Uterus (tissue), 2 donors: Measurements from ENCODE around the gene XRN1.

Experiments used
- POLR2A ChIP-seq, 2 donors: fragments of 450-650 bp; IDR thresholded peaks; one replicate each; pipeline ENCODE4 v1.6.1; 2016; ENCODE audit warnings: antibody characterized with exemption in 2 of 2, mild to moderate bottlenecking in 1 of 2, moderate library complexity in 1 of 2
- TF ChIP-seq, protein P1 (sequence below), 4 experiments: fragments of 200-600 bp in 2 of 4; fragments of 450-650 bp in 2 of 4; sonication (generic) in 2 of 4; IDR thresholded peaks; one replicate each; pipeline ENCODE4 v1.5.1; 2016 to 2019; ENCODE audit warnings: antibody characterized with exemption in 4 of 4, mild to moderate bottlenecking in 2 of 4, moderate library complexity in 1 of 4

DNA sequence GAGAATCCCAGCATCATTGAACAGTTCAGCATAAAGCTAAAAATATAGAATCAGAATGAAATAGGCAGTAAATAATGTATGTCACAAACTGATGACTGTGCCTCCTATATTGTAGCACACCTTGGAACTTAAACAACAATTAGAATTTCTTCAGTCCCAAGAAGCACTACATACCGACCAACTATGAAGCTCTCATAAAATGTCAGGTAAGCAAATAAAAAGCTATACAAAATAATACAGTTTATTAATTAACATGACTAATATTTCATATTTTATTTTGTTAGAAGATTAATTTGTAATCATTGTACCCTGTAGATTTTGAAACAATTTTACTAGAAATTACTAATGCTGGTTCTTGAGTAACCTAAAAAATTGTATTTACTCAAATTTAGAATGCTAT lies 137.4 kb downstream of the XRN1 start:
- TF ChIP-seq, protein P1, sequence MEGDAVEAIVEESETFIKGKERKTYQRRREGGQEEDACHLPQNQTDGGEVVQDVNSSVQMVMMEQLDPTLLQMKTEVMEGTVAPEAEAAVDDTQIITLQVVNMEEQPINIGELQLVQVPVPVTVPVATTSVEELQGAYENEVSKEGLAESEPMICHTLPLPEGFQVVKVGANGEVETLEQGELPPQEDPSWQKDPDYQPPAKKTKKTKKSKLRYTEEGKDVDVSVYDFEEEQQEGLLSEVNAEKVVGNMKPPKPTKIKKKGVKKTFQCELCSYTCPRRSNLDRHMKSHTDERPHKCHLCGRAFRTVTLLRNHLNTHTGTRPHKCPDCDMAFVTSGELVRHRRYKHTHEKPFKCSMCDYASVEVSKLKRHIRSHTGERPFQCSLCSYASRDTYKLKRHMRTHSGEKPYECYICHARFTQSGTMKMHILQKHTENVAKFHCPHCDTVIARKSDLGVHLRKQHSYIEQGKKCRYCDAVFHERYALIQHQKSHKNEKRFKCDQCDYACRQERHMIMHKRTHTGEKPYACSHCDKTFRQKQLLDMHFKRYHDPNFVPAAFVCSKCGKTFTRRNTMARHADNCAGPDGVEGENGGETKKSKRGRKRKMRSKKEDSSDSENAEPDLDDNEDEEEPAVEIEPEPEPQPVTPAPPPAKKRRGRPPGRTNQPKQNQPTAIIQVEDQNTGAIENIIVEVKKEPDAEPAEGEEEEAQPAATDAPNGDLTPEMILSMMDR (IDR thresholded peaks at IDR 0.05): no peak
- TF ChIP-seq POLR2A (IDR thresholded peaks at IDR 0.05): no peak
